ENCODE data around the gene RPLP2. TPM values are rescaled to one million over a fixed set of nuclear protein-coding genes. Genes with fewer than 3 reads are reported as not detected.

RPLP2 gene
- total and polyA plus RNA-seq, 8 donors: 761 to 1,687 (median 1,137) TPM

- Histone ChIP-seq H3K4me1 (no peaks in the 10 kb centered on the region), H3K9me3 (no peaks in the 10 kb centered on the region), H3K4me3 (no peak overlapping the region), H3K36me3 (peaks cover under 1 to 24% (median 15%) of the 10 kb centered on the region in 3 donors), H3K27ac (no peak overlapping the region), H3K27me3 (no peaks in the 10 kb centered on the region)
- ATAC-seq (no peak), DNase-seq (no peak), FAIRE-seq (no peak)
- 94 to 95% methylated on average over 8 of the region's 8 CpGs for WGBS, 2 donors
- intact Hi-C loops (cut with DNase I): no loop called here
- TF ChIP-seq, protein P1, sequence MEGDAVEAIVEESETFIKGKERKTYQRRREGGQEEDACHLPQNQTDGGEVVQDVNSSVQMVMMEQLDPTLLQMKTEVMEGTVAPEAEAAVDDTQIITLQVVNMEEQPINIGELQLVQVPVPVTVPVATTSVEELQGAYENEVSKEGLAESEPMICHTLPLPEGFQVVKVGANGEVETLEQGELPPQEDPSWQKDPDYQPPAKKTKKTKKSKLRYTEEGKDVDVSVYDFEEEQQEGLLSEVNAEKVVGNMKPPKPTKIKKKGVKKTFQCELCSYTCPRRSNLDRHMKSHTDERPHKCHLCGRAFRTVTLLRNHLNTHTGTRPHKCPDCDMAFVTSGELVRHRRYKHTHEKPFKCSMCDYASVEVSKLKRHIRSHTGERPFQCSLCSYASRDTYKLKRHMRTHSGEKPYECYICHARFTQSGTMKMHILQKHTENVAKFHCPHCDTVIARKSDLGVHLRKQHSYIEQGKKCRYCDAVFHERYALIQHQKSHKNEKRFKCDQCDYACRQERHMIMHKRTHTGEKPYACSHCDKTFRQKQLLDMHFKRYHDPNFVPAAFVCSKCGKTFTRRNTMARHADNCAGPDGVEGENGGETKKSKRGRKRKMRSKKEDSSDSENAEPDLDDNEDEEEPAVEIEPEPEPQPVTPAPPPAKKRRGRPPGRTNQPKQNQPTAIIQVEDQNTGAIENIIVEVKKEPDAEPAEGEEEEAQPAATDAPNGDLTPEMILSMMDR (IDR thresholded peaks at IDR 0.05): no peak
These were observed 44.0 kb upstream of the RPLP2 start for GRCh38 chr11:765802-766091.

DNA sequence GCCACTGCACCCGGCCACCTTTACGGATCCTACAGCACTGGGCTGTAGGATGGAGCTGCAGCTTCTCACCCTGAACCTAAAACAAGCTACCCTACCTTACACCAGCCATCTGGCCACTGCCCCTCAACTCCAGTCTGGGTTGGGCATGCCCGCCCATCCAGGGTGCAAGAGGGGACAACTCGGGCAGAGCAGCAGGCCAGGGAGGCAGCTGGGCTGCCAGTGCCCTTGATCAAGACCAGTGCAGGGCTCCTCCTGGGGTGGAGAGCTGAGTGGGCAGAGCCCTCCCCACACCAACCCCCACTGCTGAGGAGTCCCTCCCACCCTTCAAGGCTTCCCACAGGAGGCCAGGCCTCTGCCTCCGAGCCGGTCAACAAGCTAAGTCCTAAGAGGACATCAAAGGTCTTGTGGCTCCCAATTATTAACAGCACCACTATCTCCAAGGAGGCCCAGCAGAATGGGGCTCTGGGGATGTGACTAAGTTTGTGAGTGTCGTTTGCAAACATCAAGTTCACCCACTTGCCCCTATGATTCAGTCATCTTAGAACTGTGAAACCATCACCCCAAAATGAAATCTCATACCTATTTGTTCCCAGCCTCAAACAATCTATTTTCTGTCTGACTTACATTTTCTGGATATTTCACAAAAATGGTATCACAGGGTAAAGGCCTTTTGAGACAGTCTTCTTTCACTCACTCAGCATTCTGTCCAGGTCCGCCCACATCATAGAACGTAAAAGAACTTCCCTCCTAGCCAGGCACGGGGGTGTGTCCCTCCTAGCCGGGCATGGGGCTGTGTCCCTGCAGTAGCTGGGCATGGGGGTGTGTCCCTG lies 43.4 kb upstream of the RPLP2 start:
- intact Hi-C loops (cut with DNase I): no loop called here
- DNase-seq (peak in 1 of 6 donors; percentile 57), ATAC-seq (no peak), FAIRE-seq (no peak)
- Histone ChIP-seq H3K9me3 (no peaks in the 10 kb centered on the region), H3K4me1 (no peaks in the 10 kb centered on the region), H3K4me3 (no peak overlapping the region), H3K36me3 (peaks cover 0 to 27% (median 12%) of the 10 kb centered on the region in 3 donors), H3K27ac (no peak overlapping the region), H3K27me3 (no peaks in the 10 kb centered on the region)
- 84 to 88% methylated on average over 11 of the region's 11 CpGs for whole genome bisulfite sequencing, 2 donors
- TF ChIP-seq, protein P1 (IDR thresholded peaks at IDR 0.05): no peak

GRCh38 chr11:766936-767210 lies 42.9 kb upstream of the RPLP2 start:
- Histone ChIP-seq H3K27ac (no peak overlapping the region), H3K4me1 (no peaks in the 10 kb centered on the region), H3K36me3 (peaks cover 0 to 33% (median 8%) of the 10 kb centered on the region in 3 donors), H3K9me3 (no peaks in the 10 kb centered on the region), H3K4me3 (no peak overlapping the region), H3K27me3 (no peaks in the 10 kb centered on the region)
- intact Hi-C loops (cut with DNase I): no loop called here
- TF ChIP-seq, protein P1 (IDR thresholded peaks at IDR 0.05): no peak
- no peak for ATAC-seq
- WGBS, 2 donors: 89 to 94% methylated on average over 2 of the region's 2 CpGs
- FAIRE-seq: no peak
- no peak for DNase-seq

DNA sequence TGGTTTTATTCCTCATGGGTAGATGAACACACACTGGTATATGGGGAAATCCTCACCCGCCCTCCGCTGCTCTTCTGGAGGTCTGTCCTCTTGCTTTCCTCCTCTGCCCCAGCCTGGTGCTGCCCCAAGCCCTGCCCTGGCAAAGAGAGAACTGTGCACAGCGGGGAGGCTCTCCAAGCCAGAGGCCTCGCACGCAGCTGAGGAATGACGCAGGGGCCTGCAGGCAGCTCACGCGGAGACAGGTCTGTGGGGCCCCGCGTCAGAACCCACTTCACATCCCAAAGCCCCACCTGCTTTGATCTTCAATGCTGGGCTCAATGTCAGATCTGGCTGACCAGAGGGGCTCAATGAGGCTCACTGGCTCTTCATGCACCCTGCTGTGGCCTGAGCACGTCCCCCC lies 42.5 kb upstream of the RPLP2 start:
- peak in 1 of 6 donors; percentile 58 for DNase-seq
- no peak for FAIRE-seq
- H3K9me3 ChIP-seq: no peaks in the 10 kb centered on the region
- H3K36me3 ChIP-seq: peaks cover 0 to 37% (median 8%) of the 10 kb centered on the region in 3 donors
- intact Hi-C loops (cut with DNase I): no loop called here
- no peak for ATAC-seq
- no peaks in the 10 kb centered on the region for H3K27me3 ChIP-seq
- TF ChIP-seq, protein P1 (IDR thresholded peaks at IDR 0.05): no peak
- no peaks in the 10 kb centered on the region for H3K4me1 ChIP-seq
- 95 to 96% methylated on average over 11 of the region's 11 CpGs for WGBS, 2 donors
- no peak overlapping the region for H3K27ac ChIP-seq
- no peak overlapping the region for H3K4me3 ChIP-seq

- H3K4me1 ChIP-seq: no peaks in the 10 kb centered on the region
- no peak overlapping the region for H3K4me3 ChIP-seq
- H3K9me3 ChIP-seq: no peaks in the 10 kb centered on the region
- 87 to 88% methylated on average over 23 of the region's 23 CpGs for WGBS, 2 donors
- intact Hi-C loops (cut with DNase I): no loop called here
- DNase-seq (no peak), ATAC-seq (no peak), FAIRE-seq (no peak)
- H3K36me3 ChIP-seq: peaks cover 0 to 26% (median 0%) of the 10 kb centered on the region in 3 donors
- no peaks in the 10 kb centered on the region for H3K27me3 ChIP-seq
- no peak overlapping the region for H3K27ac ChIP-seq
- TF ChIP-seq, protein P1 (IDR thresholded peaks at IDR 0.05): no peak
These were observed 39.7 kb upstream of the RPLP2 start for GRCh38 chr11:769887-770641.

Measured in pancreas (tissue), 10 donors.